ENCODE data around the gene KLHL30. TPM values are rescaled to one million over a fixed set of nuclear protein-coding genes. Genes with fewer than 3 reads are reported as not detected.

The KLHL30 gene
- total RNA-seq, 1 donor from 2014 or later: 0.25 TPM

DNA sequence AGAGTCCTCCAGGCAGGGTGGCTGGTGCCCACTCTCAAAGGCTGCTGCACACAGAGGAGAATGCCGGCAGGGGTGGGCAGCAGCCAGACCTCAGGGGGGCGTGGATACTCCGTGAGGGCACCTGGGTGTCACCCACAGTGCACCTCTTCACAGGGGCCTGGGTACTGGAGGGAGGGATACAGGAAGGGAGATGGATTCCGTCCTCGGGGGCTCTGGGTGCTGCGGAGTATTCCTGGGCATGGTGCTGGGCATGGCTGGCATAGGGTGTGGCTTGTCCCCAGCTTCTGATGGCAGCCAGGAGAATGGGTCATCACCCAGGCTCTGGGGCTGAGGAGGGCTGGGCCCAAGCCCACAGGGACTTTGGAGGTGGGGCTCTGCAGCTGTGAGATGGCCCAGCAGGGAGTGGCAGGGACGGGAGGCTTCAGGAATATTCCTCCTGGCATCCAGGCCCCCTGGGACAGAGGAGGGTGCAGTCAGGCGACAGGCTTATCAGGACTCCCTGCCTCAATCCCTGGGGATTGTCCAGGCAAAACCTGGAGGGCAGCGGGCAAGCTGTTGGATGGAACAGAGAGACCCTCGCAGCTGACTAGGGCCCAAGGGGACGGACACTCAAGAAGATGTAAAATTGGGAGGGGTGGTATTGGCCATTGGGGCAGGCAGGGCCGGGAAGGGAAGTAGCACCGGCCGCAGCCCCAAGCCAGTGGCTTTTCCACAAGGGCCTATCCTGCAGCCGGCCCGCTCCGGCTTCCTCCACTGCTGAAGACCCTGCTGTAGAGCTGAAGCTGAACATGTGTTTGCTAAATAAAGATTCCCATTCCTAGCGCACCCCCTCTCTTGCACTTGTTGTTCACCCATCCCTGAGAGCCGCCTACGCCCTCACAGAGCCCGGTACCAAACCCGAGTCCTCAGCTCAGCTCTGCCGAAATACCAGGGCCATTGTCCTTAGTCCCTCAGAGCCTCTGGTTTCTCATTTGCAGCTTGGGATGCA lies 5.7 kb upstream of the KLHL30 start:
- no peaks in the 10 kb centered on the region for H3K36me3 ChIP-seq
- H3K27me3 ChIP-seq: no peaks in the 10 kb centered on the region

DNA sequence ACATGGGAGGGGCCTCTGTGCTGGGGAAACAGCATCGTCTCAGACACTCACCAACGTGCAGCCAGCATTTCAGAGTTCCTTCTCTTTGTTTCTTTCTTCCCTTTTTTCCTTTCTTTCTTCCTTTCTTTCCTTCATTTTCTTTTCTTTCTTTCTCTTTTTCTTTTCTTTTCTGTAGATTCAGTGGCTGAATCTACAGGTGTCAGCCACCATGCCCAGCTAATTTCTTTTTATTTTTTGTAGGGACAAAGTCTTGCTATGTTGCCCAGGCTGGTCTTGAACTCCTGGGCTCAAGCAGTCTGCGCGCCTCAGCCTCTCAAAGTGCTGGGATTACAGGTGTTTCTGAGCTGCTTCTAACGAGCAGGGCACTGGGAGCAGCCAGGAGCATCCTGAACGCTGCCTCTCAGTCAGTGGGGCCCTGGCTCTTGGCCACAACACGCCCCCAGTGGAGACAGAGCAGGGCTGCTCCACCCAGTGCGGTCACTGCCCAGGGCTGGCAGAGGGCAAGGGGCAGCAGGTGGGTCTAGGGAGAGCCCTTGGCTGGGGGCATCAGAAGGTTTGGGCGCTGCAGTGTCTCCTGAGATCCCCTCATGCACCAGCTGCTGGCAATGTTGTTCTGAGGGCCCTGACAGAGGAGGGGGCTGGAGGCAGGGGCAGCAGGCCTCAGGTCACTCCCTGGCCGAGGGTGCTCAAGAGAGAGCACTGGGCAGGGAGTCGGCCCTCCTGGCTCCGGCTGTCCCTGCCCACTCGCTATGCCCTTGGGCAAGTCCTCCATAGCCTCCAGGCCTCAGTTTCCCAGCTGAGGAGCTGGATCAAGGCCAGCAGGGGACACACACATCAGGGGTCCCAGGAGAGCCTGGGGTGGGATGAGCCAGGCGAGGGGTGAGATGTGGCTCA lies 4.7 kb upstream of the KLHL30 start:
- Histone ChIP-seq H3K9me3 (no peaks in the 10 kb centered on the region), H3K4me3 (no peak overlapping the region), H3K27me3 (no peaks in the 10 kb centered on the region), H3K4me1 (peaks cover 7% of the 10 kb centered on the region), H3K36me3 (no peaks in the 10 kb centered on the region), H3K27ac (no peak overlapping the region)
- no peak for DNase-seq (ENCODE audit: extremely low spot score in 2 of 2)
- TF ChIP-seq POLR2A (IDR thresholded peaks at IDR 0.05) (no peak), CTCF (IDR thresholded peaks at IDR 0.05) (no peak), POLR2AphosphoS5 (IDR thresholded peaks at IDR 0.05; ENCODE audit: insufficient read depth in 1 of 2, low read depth in 1 of 2) (no peak)
- intact Hi-C loops (cut with DNase I): no loop called here

More for the DNA sequence above, 5.7 kb upstream of the KLHL30 start:
- intact Hi-C loops (cut with DNase I): no loop called here
- Histone ChIP-seq H3K4me3 (no peak overlapping the region), H3K27ac (no peak overlapping the region), H3K4me1 (peaks cover 5% of the 10 kb centered on the region), H3K9me3 (no peaks in the 10 kb centered on the region)
- DNase-seq (ENCODE audit: extremely low spot score in 2 of 2): no peak
- no peak for TF ChIP-seq POLR2AphosphoS5 (IDR thresholded peaks at IDR 0.05; ENCODE audit: insufficient read depth in 1 of 2, low read depth in 1 of 2)
- no peak for TF ChIP-seq POLR2A (IDR thresholded peaks at IDR 0.05)
- no peak for TF ChIP-seq CTCF (IDR thresholded peaks at IDR 0.05)

- H3K36me3 ChIP-seq: no peaks in the 10 kb centered on the region
Measured at GRCh38 chr2:238134393-238134785, 4.1 kb upstream of the KLHL30 start.

GRCh38 chr2:238135601-238136150 lies 2.8 kb upstream of the KLHL30 start:
- Histone ChIP-seq H3K9me3 (no peaks in the 10 kb centered on the region), H3K27me3 (no peaks in the 10 kb centered on the region), H3K4me3 (no peak overlapping the region), H3K27ac (no peak overlapping the region), H3K36me3 (no peaks in the 10 kb centered on the region), H3K4me1 (peaks cover 12% of the 10 kb centered on the region)
- no peak for DNase-seq (ENCODE audit: extremely low spot score in 2 of 2)
- TF ChIP-seq POLR2A (IDR thresholded peaks at IDR 0.05) (no peak), CTCF (IDR thresholded peaks at IDR 0.05) (no peak), POLR2AphosphoS5 (IDR thresholded peaks at IDR 0.05; ENCODE audit: insufficient read depth in 1 of 2, low read depth in 1 of 2) (no peak)
- intact Hi-C loops (cut with DNase I): no loop called here

More at GRCh38 chr2:238134393-238134785, 4.1 kb upstream of the KLHL30 start:
- no peak overlapping the region for H3K4me3 ChIP-seq
- H3K9me3 ChIP-seq: no peaks in the 10 kb centered on the region
- no peak for TF ChIP-seq CTCF (IDR thresholded peaks at IDR 0.05)
- TF ChIP-seq POLR2AphosphoS5 (IDR thresholded peaks at IDR 0.05; ENCODE audit: insufficient read depth in 1 of 2, low read depth in 1 of 2): no peak
- TF ChIP-seq POLR2A (IDR thresholded peaks at IDR 0.05): no peak
- H3K4me1 ChIP-seq: peaks cover 9% of the 10 kb centered on the region
- no peaks in the 10 kb centered on the region for H3K27me3 ChIP-seq
- no peak for DNase-seq (ENCODE audit: extremely low spot score in 2 of 2)
- intact Hi-C loops (cut with DNase I): no loop called here
- H3K27ac ChIP-seq: no peak overlapping the region

Measured in vagina (tissue), 2 donors.